ENCODE measurements around the gene CPNE6.

- TF ChIP-seq PATZ1 (CRISPR knock-in tag; IDR thresholded peaks at IDR 0.05; ENCODE audit: borderline replicate concordance) (no peak), RARB (CRISPR knock-in tag; IDR thresholded peaks at IDR 0.05) (no peak), ZNF8 (CRISPR knock-in tag; IDR thresholded peaks at IDR 0.05) (no peak), ZFP30 (CRISPR knock-in tag; IDR thresholded peaks at IDR 0.05) (no peak), BACH2 (CRISPR knock-in tag; IDR thresholded peaks at IDR 0.05; ENCODE audit: borderline replicate concordance) (no peak), POU6F1 (CRISPR knock-in tag; IDR thresholded peaks at IDR 0.05; ENCODE audit: borderline replicate concordance, low read depth) (no peak), ISL1 (CRISPR knock-in tag; IDR thresholded peaks at IDR 0.05) (no peak), GLIS3 (CRISPR knock-in tag; IDR thresholded peaks at IDR 0.05) (no peak)
Observed at GRCh38 chr14:24114532-24115421, 43.4 kb downstream of the CPNE6 start, which contains the start of the genes DCAF11 and NRL.

Data from SK-N-SH treated with all-trans-retinoic acid at 6 μM for 48 hours (cell line).